Measurements from ENCODE around the gene SLC24A5. TPM values are rescaled to one million over a fixed set of nuclear protein-coding genes. Genes with fewer than 3 reads are reported as not detected.

Gene SLC24A5
- total RNA-seq (not detected), polyA plus RNA-seq (not detected)

GRCh38 chr15:48120745-48121144 is at the start of gene SLC24A5:
TSS of gene SLC24A5 (plus strand) at chr15:48120990. CDS start at chr15:48121045, 55 bp downstream.
- TF ChIP-seq GABPA (IDR thresholded peaks at IDR 0.05 in 1 of 2, conservative IDR thresholded peaks at IDR 0.05 in 1 of 2) (no peak), TAF1 (conservative IDR thresholded peaks at IDR 0.05) (no peak)
- TF ChIP-seq, protein P1, sequence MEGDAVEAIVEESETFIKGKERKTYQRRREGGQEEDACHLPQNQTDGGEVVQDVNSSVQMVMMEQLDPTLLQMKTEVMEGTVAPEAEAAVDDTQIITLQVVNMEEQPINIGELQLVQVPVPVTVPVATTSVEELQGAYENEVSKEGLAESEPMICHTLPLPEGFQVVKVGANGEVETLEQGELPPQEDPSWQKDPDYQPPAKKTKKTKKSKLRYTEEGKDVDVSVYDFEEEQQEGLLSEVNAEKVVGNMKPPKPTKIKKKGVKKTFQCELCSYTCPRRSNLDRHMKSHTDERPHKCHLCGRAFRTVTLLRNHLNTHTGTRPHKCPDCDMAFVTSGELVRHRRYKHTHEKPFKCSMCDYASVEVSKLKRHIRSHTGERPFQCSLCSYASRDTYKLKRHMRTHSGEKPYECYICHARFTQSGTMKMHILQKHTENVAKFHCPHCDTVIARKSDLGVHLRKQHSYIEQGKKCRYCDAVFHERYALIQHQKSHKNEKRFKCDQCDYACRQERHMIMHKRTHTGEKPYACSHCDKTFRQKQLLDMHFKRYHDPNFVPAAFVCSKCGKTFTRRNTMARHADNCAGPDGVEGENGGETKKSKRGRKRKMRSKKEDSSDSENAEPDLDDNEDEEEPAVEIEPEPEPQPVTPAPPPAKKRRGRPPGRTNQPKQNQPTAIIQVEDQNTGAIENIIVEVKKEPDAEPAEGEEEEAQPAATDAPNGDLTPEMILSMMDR (IDR thresholded peaks at IDR 0.05; ENCODE audit: low read depth, low read length, missing input control): no peak
- Histone ChIP-seq H3K27me3 (ENCODE audit: control insufficient read depth in 4 of 4, insufficient read depth in 4 of 4, low read length in 3 of 4) (peaks cover 0 to 2% (median 0%) of the 10 kb centered on the region in 4 donors), H3K27ac (ENCODE audit: low read depth in 1 of 2, low read length in 2 of 2) (no peak within 1 kb of the TSS)

GRCh38 chr15:48072941-48073340 is 47.8 kb upstream of the SLC24A5 start:
- 78% methylated on average over 6 of the region's 6 CpGs for WGBS

More at GRCh38 chr15:48120745-48121144, at the start of gene SLC24A5:
- Histone ChIP-seq H3K9ac (ENCODE audit: low read depth in 1 of 2, low read length in 2 of 2) (no peak within 1 kb of the TSS), H3K4me1 (ENCODE audit: control insufficient read depth in 4 of 4, insufficient read depth in 4 of 4, low read length in 3 of 4) (no peaks in the 10 kb centered on the region), H3K9me3 (ENCODE audit: control insufficient read depth in 4 of 4, low read length in 3 of 4) (no peaks in the 10 kb centered on the region), H3K36me3 (ENCODE audit: control insufficient read depth in 4 of 4, insufficient read depth in 3 of 4, low read depth in 1 of 4, low read length in 3 of 4) (no peaks in the 10 kb centered on the region), H3K4me3 (ENCODE audit: low read depth in 1 of 3, low read length in 3 of 3) (no peak within 1 kb of the TSS)
- no peak for DNase-seq (ENCODE audit: low spot score)
- 72% methylated on average over 6 of the region's 6 CpGs for WGBS

More at GRCh38 chr15:48072941-48073340, 47.8 kb upstream of the SLC24A5 start:
- no peaks in the 10 kb centered on the region for H3K36me3 ChIP-seq (ENCODE audit: control insufficient read depth in 4 of 4, insufficient read depth in 3 of 4, low read depth in 1 of 4, low read length in 3 of 4)
- H3K27ac ChIP-seq (ENCODE audit: low read depth in 1 of 2, low read length in 2 of 2): no peak overlapping the region
- TF ChIP-seq, protein P2, sequence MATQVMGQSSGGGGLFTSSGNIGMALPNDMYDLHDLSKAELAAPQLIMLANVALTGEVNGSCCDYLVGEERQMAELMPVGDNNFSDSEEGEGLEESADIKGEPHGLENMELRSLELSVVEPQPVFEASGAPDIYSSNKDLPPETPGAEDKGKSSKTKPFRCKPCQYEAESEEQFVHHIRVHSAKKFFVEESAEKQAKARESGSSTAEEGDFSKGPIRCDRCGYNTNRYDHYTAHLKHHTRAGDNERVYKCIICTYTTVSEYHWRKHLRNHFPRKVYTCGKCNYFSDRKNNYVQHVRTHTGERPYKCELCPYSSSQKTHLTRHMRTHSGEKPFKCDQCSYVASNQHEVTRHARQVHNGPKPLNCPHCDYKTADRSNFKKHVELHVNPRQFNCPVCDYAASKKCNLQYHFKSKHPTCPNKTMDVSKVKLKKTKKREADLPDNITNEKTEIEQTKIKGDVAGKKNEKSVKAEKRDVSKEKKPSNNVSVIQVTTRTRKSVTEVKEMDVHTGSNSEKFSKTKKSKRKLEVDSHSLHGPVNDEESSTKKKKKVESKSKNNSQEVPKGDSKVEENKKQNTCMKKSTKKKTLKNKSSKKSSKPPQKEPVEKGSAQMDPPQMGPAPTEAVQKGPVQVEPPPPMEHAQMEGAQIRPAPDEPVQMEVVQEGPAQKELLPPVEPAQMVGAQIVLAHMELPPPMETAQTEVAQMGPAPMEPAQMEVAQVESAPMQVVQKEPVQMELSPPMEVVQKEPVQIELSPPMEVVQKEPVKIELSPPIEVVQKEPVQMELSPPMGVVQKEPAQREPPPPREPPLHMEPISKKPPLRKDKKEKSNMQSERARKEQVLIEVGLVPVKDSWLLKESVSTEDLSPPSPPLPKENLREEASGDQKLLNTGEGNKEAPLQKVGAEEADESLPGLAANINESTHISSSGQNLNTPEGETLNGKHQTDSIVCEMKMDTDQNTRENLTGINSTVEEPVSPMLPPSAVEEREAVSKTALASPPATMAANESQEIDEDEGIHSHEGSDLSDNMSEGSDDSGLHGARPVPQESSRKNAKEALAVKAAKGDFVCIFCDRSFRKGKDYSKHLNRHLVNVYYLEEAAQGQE (IDR thresholded peaks at IDR 0.05): no peak
- no peak for TF ChIP-seq NR2F2 (IDR thresholded peaks at IDR 0.05)
- TF ChIP-seq JUND (IDR thresholded peaks at IDR 0.05): no peak
- no peak for TF ChIP-seq ATF3 (IDR thresholded peaks at IDR 0.05)
- no peak for TF ChIP-seq HNF4A (conservative IDR thresholded peaks at IDR 0.05)
- TF ChIP-seq GABPA (IDR thresholded peaks at IDR 0.05 in 1 of 2, conservative IDR thresholded peaks at IDR 0.05 in 1 of 2): no peak
- TF ChIP-seq RXRA (IDR thresholded peaks at IDR 0.05): no peak
- no peak for TF ChIP-seq EGR1 (IDR thresholded peaks at IDR 0.05; ENCODE audit: low read depth in 2 of 2)
- TF ChIP-seq RAD21 (IDR thresholded peaks at IDR 0.05): no peak
- TF ChIP-seq FOXA2 (IDR thresholded peaks at IDR 0.05): no peak
- TF ChIP-seq FOXA1 (IDR thresholded peaks at IDR 0.05): no peak
- TF ChIP-seq, protein P3, sequence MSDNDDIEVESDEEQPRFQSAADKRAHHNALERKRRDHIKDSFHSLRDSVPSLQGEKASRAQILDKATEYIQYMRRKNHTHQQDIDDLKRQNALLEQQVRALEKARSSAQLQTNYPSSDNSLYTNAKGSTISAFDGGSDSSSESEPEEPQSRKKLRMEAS (IDR thresholded peaks at IDR 0.05): no peak
- TF ChIP-seq SP1 (IDR thresholded peaks at IDR 0.05): no peak
- H3K4me3 ChIP-seq (ENCODE audit: low read depth in 1 of 3, low read length in 3 of 3): no peak overlapping the region
- H3K9me3 ChIP-seq (ENCODE audit: control insufficient read depth in 4 of 4, low read length in 3 of 4): peaks cover 0 to 2% (median 0%) of the 10 kb centered on the region in 4 donors
- no peak overlapping the region for H3K9ac ChIP-seq (ENCODE audit: low read depth in 1 of 2, low read length in 2 of 2)
- DNase-seq (ENCODE audit: low spot score): no peak
- H3K27me3 ChIP-seq (ENCODE audit: control insufficient read depth in 4 of 4, insufficient read depth in 4 of 4, low read length in 3 of 4): no peaks in the 10 kb centered on the region
- no peaks in the 10 kb centered on the region for H3K4me1 ChIP-seq (ENCODE audit: control insufficient read depth in 4 of 4, insufficient read depth in 4 of 4, low read length in 3 of 4)

Data from liver (tissue), 9 donors.